NAMALWA (cell line): Measurements from ENCODE around the gene CTRL.

ENCODE experiments used
- DNase-seq: peaks from one replicate; pipeline ENCODE4 v3.0.0-alpha.2; 2015; ENCODE audit warnings: low spot score

Gene CTRL

DNA sequence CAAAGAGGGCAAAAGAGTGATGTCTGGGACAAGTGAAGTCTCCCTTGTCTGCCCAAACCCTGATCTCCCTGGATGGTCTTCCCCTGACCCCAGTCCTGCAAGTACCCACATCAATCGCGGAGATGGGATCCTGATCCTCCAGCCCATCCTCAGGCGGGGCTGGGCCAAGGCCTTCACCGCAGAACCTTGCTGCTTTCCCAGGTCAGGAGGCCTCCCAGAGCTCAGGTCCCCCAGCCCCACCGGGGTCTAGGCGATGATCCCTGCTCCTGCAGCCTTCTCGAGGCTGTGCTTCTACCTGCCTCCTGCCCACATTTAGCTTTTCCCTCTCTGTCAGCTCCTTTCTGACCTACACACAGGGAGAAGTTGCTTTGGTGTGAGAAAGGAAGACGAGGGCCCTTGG, 30.5 kb upstream of the CTRL start:
- no peak for DNase-seq

DNA sequence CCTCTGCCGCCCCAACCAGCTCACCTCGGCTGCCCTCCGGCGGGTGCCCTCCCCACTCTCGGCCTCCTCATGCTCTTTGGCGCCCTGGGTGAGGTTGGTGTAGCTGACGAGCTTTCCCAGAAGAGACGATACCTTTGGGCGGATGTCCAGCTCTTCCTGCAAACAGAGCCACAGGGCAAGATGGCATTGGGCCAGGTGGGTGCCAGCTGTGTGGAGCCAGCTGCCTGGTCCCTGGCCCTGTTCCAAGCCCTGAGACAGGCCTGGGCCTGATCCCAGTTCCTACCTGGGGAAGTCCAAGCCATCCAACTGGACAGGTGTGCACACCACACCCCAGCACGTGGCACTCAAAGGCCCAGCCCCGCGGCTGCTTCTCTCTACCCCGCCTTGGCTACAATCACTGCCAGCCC, 29.9 kb upstream of the CTRL start:
- no peak for DNase-seq

DNA sequence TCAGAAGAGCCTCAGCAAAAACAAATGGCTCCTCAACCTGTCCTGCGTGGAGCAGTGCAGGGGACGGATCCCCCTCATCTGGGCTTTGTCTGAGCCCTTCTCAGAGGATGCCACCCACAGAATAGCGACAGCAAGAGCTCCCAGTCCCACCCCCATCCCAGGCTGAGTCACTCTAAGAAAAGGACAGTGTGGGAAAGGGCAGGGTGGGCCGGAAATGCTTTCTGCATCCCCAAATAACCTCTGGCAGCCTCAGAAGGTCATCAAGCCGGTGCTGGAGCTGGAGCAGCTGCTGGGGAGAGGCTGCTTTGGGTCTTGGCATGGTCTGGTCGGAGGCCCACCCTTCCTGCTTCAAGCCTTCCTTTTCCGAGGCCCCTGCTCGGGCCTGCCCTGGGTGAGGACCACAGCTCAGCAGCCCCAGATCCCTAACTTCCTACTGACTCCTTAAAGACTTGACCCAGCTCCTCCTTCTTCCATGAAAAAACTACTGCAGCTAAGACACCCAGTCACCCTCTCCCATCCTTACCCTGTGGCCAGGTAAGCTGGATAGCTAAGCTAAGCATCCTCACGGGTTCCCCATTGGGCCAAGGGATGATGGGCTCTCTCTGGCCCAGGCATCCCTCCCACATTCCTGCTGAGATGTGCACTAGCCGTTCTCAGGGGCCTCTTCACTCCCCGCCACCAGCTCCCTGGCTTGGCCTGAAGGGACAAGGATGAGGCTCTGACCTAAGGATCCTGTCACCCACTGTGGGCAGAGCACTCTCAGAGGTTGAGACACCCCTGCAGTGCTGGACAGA, 28.1 kb upstream of the CTRL start:
- no peak for DNase-seq

DNA sequence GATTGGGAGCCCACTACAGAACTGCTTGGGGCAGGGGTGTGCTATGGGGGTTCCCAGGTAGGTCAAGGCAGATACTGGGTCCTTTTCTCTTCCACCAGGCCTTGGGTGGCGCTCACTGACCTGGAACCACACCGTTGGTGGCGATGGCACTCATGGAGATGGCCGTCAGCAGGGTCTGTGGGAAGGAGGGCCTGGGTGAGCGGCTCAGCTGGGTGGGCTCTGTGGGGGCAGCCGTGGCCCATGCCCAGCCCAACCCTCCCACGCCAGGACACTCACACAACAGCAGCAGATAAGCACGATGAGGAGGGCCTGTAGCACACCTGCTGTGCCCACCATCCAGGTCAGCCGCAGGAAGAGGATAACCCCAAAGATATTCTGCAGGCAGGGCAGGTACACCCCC, 26.0 kb upstream of the CTRL start:
- no peak for DNase-seq

DNA sequence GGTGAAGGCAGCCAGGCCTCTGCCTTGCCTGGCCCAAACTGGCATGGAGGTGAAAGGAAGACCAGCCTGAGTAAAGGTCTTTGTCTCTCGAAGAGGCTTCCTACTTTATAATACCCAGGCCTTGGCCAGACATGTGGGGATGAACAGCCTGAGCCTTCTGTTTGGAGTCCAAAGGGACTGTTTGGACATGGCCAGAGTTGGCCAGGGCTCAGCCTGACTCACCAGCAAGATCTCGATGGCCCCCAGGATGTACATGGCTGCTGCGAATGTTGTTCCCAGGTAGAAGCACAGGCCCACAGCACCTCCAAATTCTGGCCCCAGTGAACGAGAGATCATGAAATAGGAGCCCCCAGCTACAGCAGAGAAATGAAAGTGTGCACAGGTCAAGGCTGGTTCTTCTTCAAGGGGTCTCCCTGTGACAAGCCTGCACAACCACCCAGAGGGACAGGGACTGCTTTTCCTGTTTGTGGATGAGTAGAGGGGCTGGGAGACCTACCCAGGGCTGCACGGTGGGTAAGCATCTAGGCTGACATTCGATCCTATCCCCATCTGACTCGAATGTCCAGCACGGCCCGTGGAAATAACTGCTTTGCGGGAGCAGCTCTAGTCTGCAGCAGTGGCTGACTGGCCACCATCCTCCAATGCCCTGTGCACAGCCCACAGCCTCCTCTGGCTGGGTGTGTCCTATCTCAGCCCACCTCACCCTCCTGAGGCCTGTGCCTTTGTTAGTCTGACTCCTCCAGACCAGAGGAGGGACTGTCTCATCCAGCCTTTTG, 22.9 kb upstream of the CTRL start:
- no peak for DNase-seq

DNA sequence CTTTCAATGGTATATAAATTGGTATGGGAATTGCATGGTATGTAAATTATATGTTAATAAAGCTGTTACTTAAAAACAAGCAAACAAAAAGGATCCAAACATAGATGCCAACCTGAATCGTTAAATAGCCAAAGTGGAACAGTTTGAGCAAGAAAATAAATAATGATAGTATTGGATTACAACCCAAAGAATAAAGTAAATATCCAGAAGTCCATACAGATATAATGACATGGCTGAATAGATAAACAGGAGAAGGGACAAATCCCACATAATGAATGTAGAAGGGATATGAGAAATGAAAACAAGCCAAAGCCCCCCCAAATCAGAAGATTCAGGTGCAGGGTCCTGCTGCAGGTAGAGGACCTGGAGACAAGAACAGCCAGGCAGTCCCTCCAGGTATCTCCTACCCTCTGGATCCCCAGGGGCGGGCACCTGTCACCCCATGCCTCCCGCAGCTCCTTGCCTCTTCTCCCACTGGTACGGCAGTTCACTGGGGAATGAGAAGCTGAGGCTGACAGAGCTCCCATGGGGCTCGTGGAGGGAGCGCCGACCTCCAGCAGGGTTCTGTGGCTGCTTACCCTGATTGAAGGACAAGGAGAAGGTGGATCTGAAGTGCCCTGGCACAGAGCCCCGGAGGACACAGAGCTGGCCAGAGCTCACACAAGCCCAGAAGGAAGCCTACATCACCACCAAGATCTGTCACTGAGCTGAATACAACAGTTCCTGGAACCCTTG, 22.1 kb upstream of the CTRL start:
- DNase-seq = no peak

DNA sequence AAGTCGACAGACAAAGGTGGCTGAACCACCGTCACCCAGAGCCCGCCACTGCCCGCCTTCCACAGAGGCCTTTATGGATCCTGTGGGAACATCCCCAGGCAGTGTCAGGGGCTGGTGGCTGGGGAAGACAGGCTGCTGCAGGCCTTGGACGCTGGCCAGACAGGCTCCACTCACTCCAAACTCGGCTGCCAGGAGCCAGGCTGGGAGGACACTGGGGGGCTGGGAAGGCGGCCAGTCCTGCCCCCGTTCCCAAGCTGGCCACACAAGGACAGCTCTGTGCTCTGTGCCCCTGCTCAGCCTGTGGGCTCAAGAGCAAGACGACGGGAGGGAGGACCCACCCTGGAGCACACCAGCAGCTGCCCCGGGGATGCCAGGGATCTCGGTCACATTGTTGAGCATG, 19.8 kb upstream of the CTRL start:
- no peak for DNase-seq

DNA sequence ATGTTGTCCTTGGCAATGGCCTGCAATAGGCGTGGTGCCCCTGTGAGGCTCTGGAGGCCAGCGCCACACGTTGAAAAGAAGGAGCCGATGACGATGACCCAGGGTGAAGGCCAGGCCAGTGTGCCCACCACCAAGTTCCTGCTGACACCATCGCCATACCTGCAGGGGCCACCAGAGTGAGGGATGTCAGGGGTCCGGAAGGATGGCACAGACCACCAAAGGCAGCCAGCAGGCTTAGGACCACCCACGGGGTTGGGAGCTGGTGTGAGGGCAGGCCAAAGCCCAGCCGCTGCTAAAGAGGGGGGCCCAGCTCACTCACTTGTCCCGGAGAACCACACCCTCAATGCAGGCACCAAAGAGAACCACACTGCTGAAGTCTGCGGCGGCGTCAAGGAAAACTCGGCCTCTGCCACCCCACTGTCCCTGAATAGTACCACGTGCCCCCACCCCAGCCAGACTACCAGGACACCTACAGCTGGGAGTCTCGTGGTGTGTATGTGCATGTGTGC, 18.7 kb upstream of the CTRL start:
- no peak for DNase-seq

DNA sequence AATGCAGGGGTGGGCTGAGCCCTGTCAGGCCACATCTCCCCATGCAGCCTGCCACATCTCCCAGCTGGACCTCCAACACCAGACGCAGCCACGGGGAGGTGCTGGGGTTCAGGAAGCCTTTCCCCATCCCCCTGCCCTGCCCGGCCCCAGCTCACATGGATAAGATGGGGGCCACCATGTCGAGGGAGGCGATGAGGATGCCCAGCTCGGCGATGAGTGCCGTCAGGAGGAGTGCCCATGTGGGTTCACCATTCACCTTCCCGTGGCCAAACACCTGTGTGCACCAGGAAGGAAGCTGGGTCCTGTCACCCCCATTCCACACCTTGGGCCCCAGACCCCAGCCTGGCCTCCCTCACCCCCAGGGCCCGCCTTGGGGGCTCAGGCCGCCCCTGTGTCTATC, 18.0 kb upstream of the CTRL start:
- no peak for DNase-seq

DNA sequence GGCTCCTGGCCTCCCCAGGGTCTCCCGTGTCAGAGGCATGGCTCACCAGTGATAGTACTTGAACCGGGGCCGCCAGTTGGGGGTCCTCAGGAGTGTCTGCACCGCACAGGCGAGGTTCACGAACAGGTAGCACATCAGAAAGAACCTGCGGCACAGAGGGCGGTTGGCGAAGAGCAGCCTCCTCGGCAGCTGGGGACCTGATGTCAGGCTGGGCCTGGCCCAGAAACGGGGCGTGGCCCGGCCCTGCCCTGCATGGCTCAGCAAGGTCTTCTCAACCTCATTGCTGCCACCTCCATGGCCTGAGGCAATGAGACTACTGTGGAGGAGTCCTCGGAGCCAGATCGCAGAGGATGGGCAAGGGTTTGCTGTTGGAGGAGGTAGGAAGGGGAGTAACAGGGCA, 16.4 kb upstream of the CTRL start:
- no peak for DNase-seq

DNA sequence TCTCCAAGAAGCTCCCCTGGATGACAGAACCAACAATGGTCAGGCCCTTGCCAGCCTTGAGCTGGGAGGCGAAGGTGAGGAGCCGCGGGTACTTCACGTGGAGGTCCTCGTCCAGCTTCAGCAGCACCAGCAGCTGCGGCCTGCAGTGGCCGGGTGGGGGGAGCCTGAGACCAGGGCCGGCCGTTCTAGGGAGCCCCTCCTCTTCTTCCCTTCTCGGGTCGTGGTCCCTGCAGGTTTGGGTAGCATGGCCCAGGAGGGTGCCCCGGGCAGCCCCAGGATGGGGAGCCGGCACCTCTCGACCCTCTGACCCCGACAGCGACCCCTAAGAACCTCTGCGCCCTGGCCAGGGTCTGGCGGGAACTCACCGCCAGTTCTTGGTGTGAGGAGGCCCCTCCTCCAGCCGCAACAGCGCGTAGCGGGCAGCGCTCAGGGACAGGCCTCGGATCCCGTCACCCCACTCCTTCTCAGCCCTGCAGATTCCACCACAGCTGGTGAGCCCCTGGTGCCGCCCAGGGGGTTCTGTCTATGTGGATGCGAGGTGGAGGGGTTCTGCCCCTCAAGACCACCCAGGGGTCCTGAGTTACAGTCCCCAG, 15.4 kb upstream of the CTRL start:
- DNase-seq = no peak

DNA sequence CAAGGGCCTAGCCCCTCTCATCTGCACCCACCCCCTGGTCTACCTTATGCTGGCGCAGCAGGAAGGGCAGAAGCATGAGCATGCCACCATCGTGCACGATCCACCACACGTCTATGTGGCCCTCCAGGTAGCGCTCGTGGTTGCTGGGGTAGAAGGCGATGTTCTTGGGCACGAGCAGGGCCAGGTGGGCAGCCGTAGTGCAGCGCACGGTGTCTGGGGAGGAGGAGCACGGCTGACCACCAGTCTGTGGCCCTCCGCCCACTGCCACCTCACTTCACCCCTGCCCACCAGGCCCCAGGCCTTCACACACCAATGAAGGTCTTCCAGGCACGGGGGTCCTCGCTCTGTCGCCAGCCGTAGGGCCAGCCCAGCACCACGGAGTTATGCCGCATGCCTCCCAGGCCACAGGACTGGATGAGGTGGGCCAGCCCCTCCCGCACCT, 14.5 kb upstream of the CTRL start:
- DNase-seq = no peak

DNA sequence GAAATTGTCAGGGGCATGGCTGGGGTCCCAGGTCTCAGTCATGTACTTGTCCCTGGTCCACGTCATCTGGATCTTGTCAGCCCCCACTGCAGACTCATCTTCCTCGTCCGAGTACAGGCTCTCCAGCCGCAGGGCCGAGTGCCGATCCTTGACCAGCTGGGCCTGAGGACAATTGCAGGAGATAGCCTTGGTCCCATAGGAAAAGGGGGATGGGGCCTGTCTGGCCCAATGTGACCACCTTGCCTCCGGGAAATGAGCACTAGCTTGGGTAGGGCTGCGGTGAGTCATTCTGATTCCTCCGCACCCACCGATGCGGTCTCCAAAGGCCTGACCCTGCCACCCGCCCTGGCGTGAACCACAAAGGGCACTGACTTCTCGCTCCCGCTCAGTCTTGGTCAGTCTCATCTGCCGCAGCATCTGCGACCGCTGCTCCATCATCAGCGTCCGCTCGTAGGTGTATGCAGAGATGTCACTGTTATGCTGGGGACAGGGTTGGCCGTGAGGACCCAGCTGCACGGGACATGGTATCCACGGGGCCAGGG, 13.8 kb upstream of the CTRL start:
- DNase-seq = no peak

DNA sequence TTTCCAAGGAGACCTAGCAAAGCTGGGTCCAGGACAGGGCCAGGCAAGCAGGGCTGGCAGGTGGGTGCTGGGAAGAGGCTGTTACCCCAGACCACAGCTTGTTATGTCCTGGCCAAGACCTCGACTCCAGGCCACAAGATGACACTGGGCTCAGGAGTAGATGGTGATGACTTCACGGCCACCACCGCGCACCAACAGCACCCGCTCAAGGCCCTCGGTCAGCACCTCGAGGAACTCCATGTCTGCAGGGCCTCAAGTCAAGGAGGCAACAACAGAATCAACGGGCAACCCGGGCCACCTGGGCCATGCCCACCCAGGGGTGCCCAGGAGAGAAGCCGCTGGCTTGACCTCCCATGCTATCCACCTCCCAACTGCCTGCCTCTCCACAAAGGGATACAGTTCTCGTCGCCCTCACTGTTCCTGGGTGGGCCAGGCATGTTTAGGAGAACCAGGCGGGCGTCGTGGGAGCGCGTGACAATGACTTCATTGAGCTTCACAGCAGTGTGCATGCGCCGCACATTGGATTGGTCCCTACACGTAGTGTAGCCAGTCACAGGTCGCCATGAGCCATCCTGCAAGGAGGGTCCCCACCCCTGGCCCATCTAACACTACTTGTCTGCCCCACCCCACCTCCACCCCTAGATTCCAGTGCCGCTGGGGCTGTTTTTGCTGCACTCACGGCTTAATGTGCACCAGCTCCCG, 13.2 kb upstream of the CTRL start:
- DNase-seq = no peak

DNA sequence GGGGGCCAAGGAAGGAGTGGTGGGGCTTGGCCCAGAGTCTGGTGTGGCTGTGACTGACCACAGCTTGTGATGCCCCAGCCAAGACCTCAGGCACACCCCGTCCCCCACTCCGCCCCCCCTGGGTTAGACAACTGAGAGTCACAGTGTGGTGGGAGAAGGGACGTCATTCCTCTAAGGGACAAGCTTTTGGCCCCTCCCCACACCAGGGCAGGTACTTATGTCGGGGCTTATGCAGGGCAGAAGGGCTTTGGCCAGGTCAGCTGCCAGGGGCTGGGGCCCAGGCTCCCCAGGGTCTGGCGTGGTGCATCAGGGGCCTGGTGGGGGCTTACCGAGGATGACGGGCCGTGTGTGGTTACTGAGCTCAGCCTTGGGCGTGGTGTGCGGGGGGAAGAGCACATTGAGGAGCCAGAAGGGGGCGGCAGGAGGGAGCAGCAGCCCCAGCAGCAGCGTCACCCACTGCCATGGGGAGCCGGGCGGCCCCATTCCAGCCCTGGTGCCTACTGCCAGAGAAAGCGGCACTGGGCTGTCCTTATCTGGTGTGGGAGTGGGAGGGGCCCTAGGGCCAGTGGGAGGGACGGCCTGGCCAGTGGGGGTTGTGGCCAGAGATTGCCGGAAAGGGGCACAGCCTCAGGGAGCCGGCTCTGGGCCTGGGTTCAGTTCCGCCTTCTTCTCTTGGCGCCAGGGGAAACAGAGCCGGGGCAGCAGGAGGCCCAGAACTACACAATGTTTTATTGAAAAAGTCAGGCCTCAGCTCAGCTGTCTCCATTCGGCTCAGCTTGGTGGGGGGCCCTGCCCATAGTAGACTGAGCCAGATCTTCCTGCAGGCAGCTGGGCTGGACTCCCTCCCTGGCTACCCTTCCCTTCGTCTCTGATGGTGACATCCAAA, 12.2 kb upstream of the CTRL start, which contains the start of gene LCAT:
Gene LCAT, minus strand, starts transcription at position 502 of the 886 bp plus-strand sequence. Its CDS starts 19 bp downstream, at position 483.
- no peak for DNase-seq

DNA sequence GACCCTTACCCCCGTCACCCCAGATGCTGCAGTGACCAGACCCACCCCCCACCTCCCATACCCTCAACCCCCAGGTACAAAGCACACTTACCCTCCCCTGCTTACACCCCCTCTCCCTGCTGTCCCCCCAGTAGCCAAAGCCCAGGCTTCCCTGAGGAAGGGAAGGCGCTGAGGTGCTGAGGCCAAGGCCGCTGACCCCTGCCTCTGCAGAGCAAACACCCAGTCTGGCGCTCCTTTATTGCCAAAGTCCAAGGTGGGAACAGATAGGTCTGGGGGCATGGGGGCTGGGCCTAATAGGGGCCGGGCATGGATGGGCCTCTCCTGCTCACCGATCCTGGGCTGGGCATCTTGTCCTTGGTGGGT, 11.6 kb upstream of the CTRL start:
- no peak for DNase-seq

DNA sequence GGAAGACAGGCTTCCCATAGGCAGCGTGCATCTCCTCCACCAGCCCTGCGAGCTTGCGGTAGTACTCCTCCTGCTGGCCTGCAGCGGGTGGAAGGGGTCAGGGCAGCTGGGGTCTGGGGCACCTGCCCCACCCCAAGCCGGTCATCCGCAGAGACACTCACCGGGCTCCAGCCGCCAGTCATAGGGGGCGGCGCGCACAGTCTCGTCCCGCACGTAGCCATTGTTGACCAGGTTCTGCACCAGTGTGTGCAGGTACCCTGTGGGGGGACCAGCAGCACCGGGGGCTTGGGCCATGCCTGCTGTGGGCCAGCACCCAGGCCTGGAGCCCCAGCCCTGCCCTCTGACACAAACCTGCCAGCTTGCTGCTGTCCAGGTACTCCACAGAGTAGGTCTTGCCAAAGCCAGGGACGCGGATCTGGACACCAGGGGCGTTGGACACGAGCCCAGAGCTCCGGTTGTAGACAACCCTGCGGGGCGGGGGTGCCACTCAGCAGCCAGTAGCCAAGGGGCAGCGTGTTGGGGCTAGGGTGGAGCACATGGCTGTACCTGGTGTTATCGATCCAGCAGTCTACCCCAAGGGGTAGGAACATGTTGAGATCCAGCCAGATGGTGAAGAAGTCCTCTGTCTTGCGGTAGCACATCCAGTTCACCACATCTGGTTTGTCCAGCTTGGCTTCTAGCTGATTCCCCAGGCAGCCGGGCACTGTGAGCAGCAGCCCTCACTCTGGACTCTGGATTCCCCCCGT, 11.0 kb upstream of the CTRL start:
- DNase-seq = no peak

DNA sequence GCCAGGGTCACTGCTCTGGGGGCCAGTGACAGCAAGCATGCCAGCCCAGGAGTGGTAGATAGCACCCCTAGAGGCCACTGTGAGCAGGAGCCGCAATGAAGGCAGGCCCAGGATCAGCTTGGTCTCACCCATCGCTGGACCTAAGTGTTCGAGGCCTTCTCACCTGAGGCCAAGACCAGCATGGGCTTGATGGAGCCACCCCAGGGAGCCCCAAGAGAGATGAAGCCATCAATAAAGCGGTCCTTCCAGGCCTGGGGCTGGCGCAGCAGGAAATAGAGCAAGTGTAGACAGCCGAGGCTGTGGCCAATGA, 10.5 kb upstream of the CTRL start:
- DNase-seq = peak; percentile 65

DNA sequence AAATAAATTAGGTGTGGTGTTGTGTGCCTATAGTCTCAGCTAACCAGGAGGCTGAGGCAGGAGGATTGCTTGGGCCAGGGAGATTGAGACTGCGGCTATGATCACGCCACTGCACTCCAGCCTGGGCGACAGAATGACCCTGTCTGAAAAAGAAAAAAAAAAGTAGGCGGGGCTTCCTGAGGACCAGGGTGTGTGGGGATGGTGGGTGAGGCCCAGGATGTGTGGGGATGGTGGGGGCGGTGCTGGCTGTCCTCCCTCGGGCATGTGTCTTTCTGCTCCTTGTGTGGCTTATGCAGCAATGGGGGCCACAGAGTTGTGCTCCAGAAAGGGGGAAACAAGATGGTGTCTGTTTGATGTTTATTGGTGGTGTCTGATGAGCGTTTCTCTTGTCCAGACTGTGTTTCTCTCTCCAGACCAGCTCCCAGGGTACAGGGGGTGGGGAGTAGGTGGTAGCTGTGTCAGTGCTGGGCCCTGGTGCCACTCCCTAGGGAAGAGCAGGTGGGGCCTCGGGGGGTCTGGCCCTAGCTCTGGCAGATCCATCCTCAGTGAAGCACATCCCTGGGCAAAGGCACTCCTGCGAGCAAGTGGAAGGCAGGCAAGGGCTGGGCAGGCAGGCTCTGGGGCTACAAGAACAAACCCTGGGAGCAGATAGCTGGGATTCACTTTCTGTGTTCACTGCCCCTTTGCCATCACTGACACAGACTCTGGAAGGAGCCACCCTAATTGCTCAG, 10.0 kb upstream of the CTRL start:
- no peak for DNase-seq
